DMS 273 treated with DMSO at 0.1 percent for 48 hours (cell line): Measurements from ENCODE around the gene KIR2DL4.
"Not testable (repeated sequence)": the region's sequence is repeated elsewhere in the genome, so short reads cannot be mapped to it uniquely, and the experiment has no call there.

Source experiments
- DNase-seq: peaks from one replicate; lab custom pipeline; 2025; lab: John Stamatoyannopoulos, UW

Gene KIR2DL4

GRCh38 chr19:54804571-54804970 lies 1.2 kb downstream of the KIR2DL4 start:
- DNase-seq: no peak

- DNase-seq: no peak
These were observed 2.5 kb downstream of the KIR2DL4 start for GRCh38 chr19:54805665-54806515.

- no peak for DNase-seq
These were observed 3.1 kb downstream of the KIR2DL4 start for GRCh38 chr19:54806516-54806838.

- not testable (repeated sequence) for DNase-seq
These were observed 11.2 kb downstream of the KIR2DL4 start for GRCh38 chr19:54814571-54814970.

- DNase-seq: not testable (repeated sequence)
These were observed 12.8 kb downstream of the KIR2DL4 start, which contains the start of gene KIR3DL1 for GRCh38 chr19:54816251-54816650. KIR3DL1 (plus strand) TSS chr19:54816468.

GRCh38 chr19:54817670-54818536 lies 14.5 kb downstream of the KIR2DL4 start:
- no peak for DNase-seq

- not testable (repeated sequence) for DNase-seq
These were observed 21.0 kb downstream of the KIR2DL4 start for GRCh38 chr19:54824416-54824815.

GRCh38 chr19:54825326-54825725 lies 21.9 kb downstream of the KIR2DL4 start:
- not testable (repeated sequence) for DNase-seq

GRCh38 chr19:54828064-54828463 lies 24.7 kb downstream of the KIR2DL4 start:
- DNase-seq: not testable (repeated sequence)

GRCh38 chr19:54832496-54832895 lies 29.1 kb downstream of the KIR2DL4 start, which contains the start of gene KIR2DS4:
KIR2DS4 (plus strand) TSS chr19:54832676.
- not testable (repeated sequence) for DNase-seq

- not testable (repeated sequence) for DNase-seq
These were observed 31.7 kb downstream of the KIR2DL4 start for GRCh38 chr19:54835126-54835525.

- not testable (repeated sequence) for DNase-seq
These were observed 34.1 kb downstream of the KIR2DL4 start for GRCh38 chr19:54837522-54837921.

GRCh38 chr19:54843171-54843570 lies 39.8 kb downstream of the KIR2DL4 start:
- DNase-seq: not testable (repeated sequence)

- DNase-seq: not testable (repeated sequence)
These were observed 46.7 kb downstream of the KIR2DL4 start, which contains the start of gene KIR3DL2 for GRCh38 chr19:54850061-54850640. KIR3DL2 (plus strand) TSS chr19:54850443; CDS start chr19:54850476, 33 bp downstream.

- no peak for DNase-seq
These were observed 47.5 kb downstream of the KIR2DL4 start for GRCh38 chr19:54850930-54851329.

GRCh38 chr19:54851353-54851752 lies 47.9 kb downstream of the KIR2DL4 start:
- DNase-seq: no peak

- DNase-seq: not testable (repeated sequence)
These were observed 51.8 kb downstream of the KIR2DL4 start for GRCh38 chr19:54855241-54855640.

GRCh38 chr19:54858476-54858875 lies 55.1 kb downstream of the KIR2DL4 start:
- DNase-seq: not testable (repeated sequence)

- DNase-seq: not testable (repeated sequence)
These were observed 56.0 kb downstream of the KIR2DL4 start for GRCh38 chr19:54859421-54859820.

- DNase-seq: not testable (repeated sequence)
These were observed 60.0 kb downstream of the KIR2DL4 start for GRCh38 chr19:54863459-54863858.
